OCI-LY3 (cell line): ENCODE results near the gene DLGAP4.
"Not testable (repeated sequence)": the region's sequence is repeated elsewhere in the genome, so short reads cannot be mapped to it uniquely, and the experiment has no call there.

ENCODE experiments used
- H2AFZ ChIP-seq: fragments of 200-600, 300-600 bp; shearing (Covaris generic); 2 replicates; pipeline ENCODE4 v1.6.0; 2014; ENCODE audit warnings: antibody characterized with exemption, low read depth, low read length
- H3K27ac ChIP-seq: fragments of 200-600, 300-600 bp; sonication (generic); 2 replicates; pipeline ENCODE4 v1.5.1; 2014; ENCODE audit warnings: mild to moderate bottlenecking, low read length, moderate library complexity, mixed read lengths
- H3K27me3 ChIP-seq: fragments of 200-600, 300-600 bp; sonication (generic); 2 replicates; pipeline ENCODE4 v1.6.1; 2014; ENCODE audit warnings: low read depth, low read length, mixed read lengths
- H3K36me3 ChIP-seq: fragments of 200-600, 300-600 bp; sonication (generic); replicated peaks from 2 replicates; pipeline ENCODE3; 2014; ENCODE audit warnings: low read depth, low read length, mixed read lengths
- H3K4me1 ChIP-seq: fragments of 300-600, 200-600 bp; sonication (generic); 2 replicates; pipeline ENCODE4 v1.6.1; 2014; ENCODE audit warnings: low read length, mixed read lengths
- H3K4me2 ChIP-seq: fragments of 200-600, 300-600 bp; sonication (generic); 2 replicates; pipeline ENCODE4 v1.6.1; 2014; ENCODE audit warnings: low read length, mixed read lengths
- H3K4me3 ChIP-seq: fragments of 300-600, 200-600 bp; sonication (generic); 2 replicates; pipeline ENCODE4 v1.5.1; 2014; ENCODE audit warnings: antibody characterized with exemption, mild to moderate bottlenecking, low read length, moderate library complexity
- H3K79me2 ChIP-seq: fragments of 300-600, 200-600 bp; shearing (Covaris generic); 2 replicates; pipeline ENCODE4 v1.6.1; 2014; ENCODE audit warnings: mild to moderate bottlenecking, low read length, mixed read lengths
- H3K9ac ChIP-seq: fragments of 300-600, 200-600 bp; shearing (Covaris generic); 2 replicates; pipeline ENCODE4 v1.6.0; 2014; ENCODE audit warnings: mild to moderate bottlenecking, low read length, moderate library complexity
- H3K9me3 ChIP-seq: fragments of 200-600, 300-600 bp; shearing (Covaris generic); 2 replicates; pipeline ENCODE4 v1.6.1; 2014; ENCODE audit warnings: low read length, mixed read lengths; ENCODE audit not compliant: insufficient read depth
- H4K20me1 ChIP-seq: fragments of 200-600, 300-600 bp; sonication (generic); 2 replicates; pipeline ENCODE4 v1.6.1; 2016; ENCODE audit warnings: low read length, mixed read lengths; ENCODE audit not compliant: insufficient read depth
- CTCF ChIP-seq: fragments of 200-600, 300-600 bp; sonication (generic); IDR thresholded peaks from 2 replicates; pipeline ENCODE4 v1.5.1; 2014; ENCODE audit warnings: antibody characterized with exemption, low read length, low read depth
- EZH2phosphoT487 ChIP-seq: fragments of 200-600 bp; shearing (Covaris generic); IDR thresholded peaks from 2 replicates; pipeline ENCODE4 v1.6.1; 2018; ENCODE audit warnings: antibody characterized with exemption, mixed run types, low read depth

The DLGAP4 gene

GRCh38 chr20:36378686-36379085, 72.5 kb downstream of the DLGAP4 start:
- TF ChIP-seq CTCF (no peak), EZH2phosphoT487 (no peak)
- no peak overlapping the region for H3K27ac ChIP-seq
- H3K4me1 ChIP-seq: no peaks in the 10 kb centered on the region
- no peak overlapping the region for H3K4me3 ChIP-seq
- H3K9ac ChIP-seq: no peak overlapping the region
- no peak overlapping the region for H2AFZ ChIP-seq
- no peaks in the 10 kb centered on the region for H3K9me3 ChIP-seq
- no peaks in the 10 kb centered on the region for H3K36me3 ChIP-seq
- H3K4me2 ChIP-seq: no peak overlapping the region
- no peaks in the 10 kb centered on the region for H3K79me2 ChIP-seq
- peaks cover 6% of the 10 kb centered on the region; the same call in 1 of the 2 replicates for H4K20me1 ChIP-seq
- peaks cover 31% of the 10 kb centered on the region; the same call in 1 of the 2 replicates for H3K27me3 ChIP-seq

- not testable (repeated sequence) for H3K9me3 ChIP-seq, H3K36me3 ChIP-seq, H3K9ac ChIP-seq, H3K4me3 ChIP-seq, H3K4me2 ChIP-seq, H3K79me2 ChIP-seq, H2AFZ ChIP-seq, H3K4me1 ChIP-seq, H3K27ac ChIP-seq
- Histone ChIP-seq H3K27me3 (peaks cover 28% of the 10 kb centered on the region; the same call in 1 of the 2 replicates), H4K20me1 (peaks cover 15% of the 10 kb centered on the region; the same call in 1 of the 2 replicates)
Measured at GRCh38 chr20:36379914-36380313, 73.8 kb downstream of the DLGAP4 start.

GRCh38 chr20:36384022-36384619, 78.0 kb downstream of the DLGAP4 start:
- no peak overlapping the region for H2AFZ ChIP-seq
- H3K4me3 ChIP-seq: no peak overlapping the region
- peaks cover 19% of the 10 kb centered on the region; the same call in 1 of the 2 replicates for H4K20me1 ChIP-seq
- peaks cover 28% of the 10 kb centered on the region for H3K27me3 ChIP-seq
- TF ChIP-seq CTCF (peak; percentile 28), EZH2phosphoT487 (no peak)
- H3K9me3 ChIP-seq: no peaks in the 10 kb centered on the region
- H3K27ac ChIP-seq: no peak overlapping the region
- H3K4me2 ChIP-seq: no peak overlapping the region
- no peaks in the 10 kb centered on the region for H3K79me2 ChIP-seq
- H3K9ac ChIP-seq: no peak overlapping the region
- H3K4me1 ChIP-seq: no peaks in the 10 kb centered on the region
- no peaks in the 10 kb centered on the region for H3K36me3 ChIP-seq

- TF ChIP-seq EZH2phosphoT487 (no peak), CTCF (no peak)
- H2AFZ ChIP-seq: no peak overlapping the region
- no peaks in the 10 kb centered on the region for H3K4me1 ChIP-seq
- no peak overlapping the region for H3K27ac ChIP-seq
- no peak overlapping the region for H3K4me3 ChIP-seq
- no peak overlapping the region for H3K9ac ChIP-seq
- H3K4me2 ChIP-seq: no peak overlapping the region
- no peaks in the 10 kb centered on the region for H3K36me3 ChIP-seq
- H3K9me3 ChIP-seq: no peaks in the 10 kb centered on the region
- peaks cover 24% of the 10 kb centered on the region; the same call in 1 of the 2 replicates for H4K20me1 ChIP-seq
- no peaks in the 10 kb centered on the region for H3K79me2 ChIP-seq
- H3K27me3 ChIP-seq: peaks cover 22% of the 10 kb centered on the region
Measured at GRCh38 chr20:36385503-36385902, 79.4 kb downstream of the DLGAP4 start.
